ENCODE measurements around the gene ABCC5.

Gene ABCC5

GRCh38 chr3:183924543-183924942 lies 93.1 kb downstream of the ABCC5 start (continued):
- no peak for TF ChIP-seq AEBP2 (tag by site-specific recombination; IDR thresholded peaks at IDR 0.05; ENCODE audit: borderline replicate concordance)
- TF ChIP-seq ZNF169 (tag by site-specific recombination; IDR thresholded peaks at IDR 0.05) = no peak
- TF ChIP-seq ZNF114 (tag by site-specific recombination; IDR thresholded peaks at IDR 0.05) = no peak
- no peak for TF ChIP-seq ZNF664 (tag by site-specific recombination; IDR thresholded peaks at IDR 0.05)
- TF ChIP-seq ZIC2 (tag by site-specific recombination; IDR thresholded peaks at IDR 0.05) = no peak
- no peak for TF ChIP-seq SP2 (tag by site-specific recombination; IDR thresholded peaks at IDR 0.05)
- TF ChIP-seq MYNN (tag by site-specific recombination; IDR thresholded peaks at IDR 0.05; ENCODE audit: borderline replicate concordance) = no peak

- TF ChIP-seq ZNF501 (tag by site-specific recombination; IDR thresholded peaks at IDR 0.05) (no peak), SCRT1 (tag by site-specific recombination; IDR thresholded peaks at IDR 0.05; ENCODE audit: borderline replicate concordance) (no peak), YY1 (tag by site-specific recombination; IDR thresholded peaks at IDR 0.05) (no peak), WT1 (tag by site-specific recombination; IDR thresholded peaks at IDR 0.05) (no peak), ZNF311 (tag by site-specific recombination; IDR thresholded peaks at IDR 0.05; ENCODE audit: borderline replicate concordance) (no peak), ZNF175 (tag by site-specific recombination; IDR thresholded peaks at IDR 0.05) (no peak), ZNF473 (tag by site-specific recombination; IDR thresholded peaks at IDR 0.05) (no peak), ZBTB11 (tag by site-specific recombination; conservative IDR thresholded peaks at IDR 0.05; ENCODE audit: low read depth) (no peak), ZIC2 (tag by site-specific recombination; IDR thresholded peaks at IDR 0.05) (no peak), ZNF202 (tag by site-specific recombination; IDR thresholded peaks at IDR 0.05; ENCODE audit: borderline replicate concordance) (no peak), ZNF843 (tag by site-specific recombination; IDR thresholded peaks at IDR 0.05) (no peak), ZNF514 (tag by site-specific recombination; IDR thresholded peaks at IDR 0.05) (no peak), REPIN1 (tag by site-specific recombination; IDR thresholded peaks at IDR 0.05; ENCODE audit: low read depth) (no peak)
- no peaks in the 10 kb centered on the region for H3K9me3 ChIP-seq (ENCODE audit: control insufficient read depth, insufficient read depth, low read depth, low read length)
- ChIA-PET CTCF (interaction anchor here (0.6 kb wide), 2 partner anchors 10 to 27 kb away, joined by 3 read pairs; no protein-coding TSS in a partner anchor), POLR2A (no interaction called here)
- no peak overlapping the region for H3K27ac ChIP-seq (ENCODE audit: extremely low read depth, low read depth, low read length)
- H3K4me3 ChIP-seq (ENCODE audit: low read depth, low read length) = no peak overlapping the region
- H3K36me3 ChIP-seq (ENCODE audit: control insufficient read depth in 2 of 2, insufficient read depth in 1 of 2, low read length in 2 of 2) = peaks cover 0 to 50% of the 10 kb centered on the region in 2 experiments; a peak in 2 of 3 replicates
- no peaks in the 10 kb centered on the region for H3K4me1 ChIP-seq (ENCODE audit: control insufficient read depth, insufficient read depth, low read length)
These were observed 95.3 kb downstream of the ABCC5 start for GRCh38 chr3:183922421-183922820.

GRCh38 chr3:183921096-183921495 lies 96.6 kb downstream of the ABCC5 start:
- no peaks in the 10 kb centered on the region for H3K4me1 ChIP-seq (ENCODE audit: control insufficient read depth, insufficient read depth, low read length)
- CTCF ChIA-PET = interaction anchor here (1.3 kb wide), 1 partner anchor 368 kb away, joined by 3 read pairs; no protein-coding TSS in a partner anchor
- H3K9me3 ChIP-seq (ENCODE audit: control insufficient read depth, insufficient read depth, low read depth, low read length) = no peaks in the 10 kb centered on the region
- H3K4me3 ChIP-seq (ENCODE audit: low read depth, low read length) = no peak overlapping the region
- POLR2A ChIA-PET = interaction anchor here (0.6 kb wide), 1 partner anchor 184 kb away, joined by 3 read pairs; no protein-coding TSS in a partner anchor
- H3K36me3 ChIP-seq (ENCODE audit: control insufficient read depth in 2 of 2, insufficient read depth in 1 of 2, low read length in 2 of 2) = peaks cover 0 to 45% of the 10 kb centered on the region in 2 experiments; a peak in 2 of 3 replicates
- no peak overlapping the region for H3K27ac ChIP-seq (ENCODE audit: extremely low read depth, low read depth, low read length)
- no peak for TF ChIP-seq ZBTB10 (tag by site-specific recombination; IDR thresholded peaks at IDR 0.05)
- no peak for TF ChIP-seq BCL11B (tag by site-specific recombination; IDR thresholded peaks at IDR 0.05; ENCODE audit: low read depth)
- no peak for TF ChIP-seq ZNF514 (tag by site-specific recombination; IDR thresholded peaks at IDR 0.05)
- TF ChIP-seq ZFP41 (tag by site-specific recombination; IDR thresholded peaks at IDR 0.05; ENCODE audit: borderline replicate concordance) = no peak
- TF ChIP-seq ZSCAN30 (tag by site-specific recombination; IDR thresholded peaks at IDR 0.05) = no peak
- TF ChIP-seq ZNF311 (tag by site-specific recombination; IDR thresholded peaks at IDR 0.05; ENCODE audit: borderline replicate concordance) = no peak
- no peak for TF ChIP-seq INSM2 (tag by site-specific recombination; IDR thresholded peaks at IDR 0.05)
- TF ChIP-seq GLIS1 (tag by site-specific recombination; IDR thresholded peaks at IDR 0.05) = no peak
- no peak for TF ChIP-seq ZBTB48 (tag by site-specific recombination; IDR thresholded peaks at IDR 0.05)
